IMR-90 (cell line): ENCODE measurements around the gene LIMCH1. TPM values are rescaled to one million over a fixed set of nuclear protein-coding genes. Genes with fewer than 3 reads are reported as not detected.

Experiments
- ATAC-seq: fragments of 200-7000 bp; cut with Tn5 transposase; 2 replicates; pipeline ENCODE4 v1.9.1; 2020; ENCODE audit warnings: low read depth, mild to moderate bottlenecking, moderate library complexity
- BruUV-seq: library from RNA; stranded (reverse); fragments of 400-500 nt; replicated peaks from 2 replicates; lab custom pipeline; 2021; lab: Mats Ljungman, UMichigan
- CTCF ChIA-PET: fragments of 300-600 bp; formaldehyde crosslinking; extraction: SDS; loops from one replicate; lab custom pipeline; 2021; ENCODE audit warnings: antibody characterized with exemption; lab: Yijun Ruan, JAX
- POLR2A ChIA-PET: fragments of 300-600 bp; sonication (Branson Sonifier 250); formaldehyde crosslinking; loops from one replicate; lab custom pipeline; 2022; ENCODE audit warnings: antibody characterized with exemption; ENCODE audit not compliant: unreplicated experiment; lab: Charles Lee
- DNase-seq: peaks from one replicate; pipeline ENCODE4 v3.0.0; 2013
- H2AFZ ChIP-seq: replicated peaks from 2 replicates; pipeline ENCODE3; 2013; ENCODE audit warnings: low read length, mild to moderate bottlenecking; ENCODE audit not compliant: poor library complexity
- H2AK5ac ChIP-seq: 2 replicates; pipeline ENCODE4 v1.6.1; 2013; ENCODE audit warnings: low read depth, low read length, inconsistent platforms
- H2AK9ac ChIP-seq: replicated peaks from 2 replicates; pipeline ENCODE3; 2013; ENCODE audit warnings: mild to moderate bottlenecking, low read depth, low read length, moderate library complexity; ENCODE audit not compliant: poor library complexity
- H2BK120ac ChIP-seq: 2 replicates; pipeline ENCODE4 v1.6.1; 2013; ENCODE audit warnings: low read depth, low read length, inconsistent platforms
- H2BK15ac ChIP-seq: 3 replicates; pipeline ENCODE4 v1.6.1; 2013; ENCODE audit warnings: low read depth, low read length, inconsistent platforms
- H2BK20ac ChIP-seq: 2 replicates; pipeline ENCODE4 v1.6.1; 2013; ENCODE audit warnings: low read depth, mild to moderate bottlenecking, inconsistent platforms, low read length, moderate library complexity
- H2BK5ac ChIP-seq: 2 replicates; pipeline ENCODE4 v1.6.1; 2013; ENCODE audit warnings: mild to moderate bottlenecking, low read depth, low read length, inconsistent platforms; ENCODE audit not compliant: poor library complexity, severe bottlenecking
- H3K14ac ChIP-seq: replicated peaks from 2 replicates; pipeline ENCODE4 v1.6.1; 2013; ENCODE audit warnings: low read depth, low read length, inconsistent platforms
- H3K18ac ChIP-seq: 2 replicates; pipeline ENCODE4 v1.6.1; 2013; ENCODE audit warnings: low read depth, low read length, control low read depth
- H3K23ac ChIP-seq: 2 replicates; pipeline ENCODE4 v1.6.1; 2013; ENCODE audit warnings: low read depth, low read length, inconsistent platforms
- H3K27ac ChIP-seq: 2 replicates; pipeline ENCODE4 v1.5.1; 2013; ENCODE audit warnings: mild to moderate bottlenecking, control low read depth, low read length; ENCODE audit not compliant: insufficient read depth
- H3K27me3 ChIP-seq: 2 replicates; pipeline ENCODE4 v1.6.1; 2013; ENCODE audit warnings: low read length; ENCODE audit not compliant: control insufficient read depth, insufficient read depth
- H3K36me3 ChIP-seq: 2 replicates; pipeline ENCODE4 v1.6.1; 2013; ENCODE audit warnings: low read length, mixed read lengths; ENCODE audit not compliant: control insufficient read depth, insufficient read depth
- H3K4ac ChIP-seq: 2 replicates; pipeline ENCODE4 v1.6.1; 2013; ENCODE audit warnings: low read depth, low read length, inconsistent platforms
- H3K4me1 ChIP-seq: 2 replicates; pipeline ENCODE4 v1.6.1; 2013; ENCODE audit warnings: low read length, mixed read lengths; ENCODE audit not compliant: control insufficient read depth, insufficient read depth
- H3K4me2 ChIP-seq: 2 replicates; pipeline ENCODE4 v1.6.1; 2013; ENCODE audit warnings: low read depth, mild to moderate bottlenecking, control low read depth, low read length, moderate library complexity
- H3K4me3 ChIP-seq: 2 replicates; pipeline ENCODE4 v1.5.1; 2013; ENCODE audit warnings: low read depth, mild to moderate bottlenecking, control low read depth, low read length, moderate library complexity; ENCODE audit not compliant: insufficient read depth
- H3K56ac ChIP-seq: 2 replicates; pipeline ENCODE4 v1.6.1; 2013; ENCODE audit warnings: low read length, inconsistent platforms; ENCODE audit not compliant: insufficient read depth; ENCODE audit errors: extremely low read depth
- H3K79me1 ChIP-seq, 2 experiments: 2 replicates each; pipeline ENCODE4 v1.6.1; 2013; ENCODE audit warnings: low read length in 2 of 2, inconsistent platforms in 1 of 2, low read depth in 1 of 2
- H3K9ac ChIP-seq: 2 replicates; pipeline ENCODE4 v1.6.1; 2013; ENCODE audit warnings: low read depth, low read length, control low read depth
- H3K9me1 ChIP-seq: 2 replicates; pipeline ENCODE4 v1.6.1; 2013; ENCODE audit warnings: low read length, inconsistent platforms; ENCODE audit not compliant: insufficient read depth
- H3K9me3 ChIP-seq: 2 replicates; pipeline ENCODE4 v1.6.1; 2013; ENCODE audit warnings: low read length; ENCODE audit not compliant: control insufficient read depth, insufficient read depth
- H4K20me1 ChIP-seq: 2 replicates; pipeline ENCODE4 v1.6.1; 2013; ENCODE audit warnings: low read length, inconsistent platforms; ENCODE audit not compliant: insufficient read depth
- H4K5ac ChIP-seq: 2 replicates; pipeline ENCODE4 v1.6.1; 2013; ENCODE audit warnings: mild to moderate bottlenecking, low read depth, low read length, control low read depth
- H4K8ac ChIP-seq, 2 experiments: 2 replicates each; pipeline ENCODE4 v1.6.1; 2013; ENCODE audit warnings: low read depth in 2 of 2, low read length in 2 of 2, control low read depth in 1 of 2, inconsistent platforms in 1 of 2
- H4K91ac ChIP-seq: 2 replicates; pipeline ENCODE4 v1.6.1; 2013; ENCODE audit warnings: low read depth, low read length, inconsistent platforms; ENCODE audit not compliant: insufficient read depth
- BHLHE40 ChIP-seq: fragments of 150-350 bp; IDR thresholded peaks from 2 replicates; pipeline ENCODE4 v1.6.1; 2016; ENCODE audit warnings: mild to moderate bottlenecking, low read depth, low read length
- CEBPB ChIP-seq: IDR thresholded peaks from 2 replicates; pipeline ENCODE4 v1.6.1; 2012; ENCODE audit warnings: low read depth, low read length, improper control_type of control experiment
- CHD1 ChIP-seq: IDR thresholded peaks from 2 replicates; pipeline ENCODE4 v1.6.1; 2012; ENCODE audit warnings: low read depth, low read length, improper control_type of control experiment
- FOS ChIP-seq: fragments of 150-350 bp; IDR thresholded peaks from 2 replicates; pipeline ENCODE4 v1.6.1; 2016; ENCODE audit warnings: low read depth, low read length
- MAFK ChIP-seq: IDR thresholded peaks from 2 replicates; pipeline ENCODE4 v1.6.1; 2012; ENCODE audit warnings: low read depth, low read length, improper control_type of control experiment
- MAZ ChIP-seq: IDR thresholded peaks from 2 replicates; pipeline ENCODE4 v1.6.1; 2012; ENCODE audit warnings: low read depth, mild to moderate bottlenecking, low read length, improper control_type of control experiment, moderate library complexity, borderline replicate concordance
- MXI1 ChIP-seq: IDR thresholded peaks from 2 replicates; pipeline ENCODE4 v1.6.1; 2012; ENCODE audit warnings: low read depth, mild to moderate bottlenecking, low read length, moderate library complexity, borderline replicate concordance
- NFE2L2 ChIP-seq: fragments of 150-350 bp; IDR thresholded peaks from 2 replicates; pipeline ENCODE4 v1.6.1; 2016; ENCODE audit warnings: low read depth, mild to moderate bottlenecking, low read length
- POLR2A ChIP-seq: IDR thresholded peaks from 2 replicates; pipeline ENCODE4 v1.6.1; 2012; ENCODE audit warnings: mild to moderate bottlenecking, low read depth, low read length
- RAD21 ChIP-seq: IDR thresholded peaks from 2 replicates; pipeline ENCODE4 v1.6.1; 2012; ENCODE audit warnings: low read length, improper control_type of control experiment
- RFX5 ChIP-seq: IDR thresholded peaks from 2 replicates; pipeline ENCODE4 v1.8.0; 2012; ENCODE audit warnings: low read depth, mild to moderate bottlenecking, low read length, moderate library complexity
- SMC3 ChIP-seq: fragments of 150-350 bp; IDR thresholded peaks from 2 replicates; pipeline ENCODE4 v1.6.1; 2016; ENCODE audit warnings: low read depth, mild to moderate bottlenecking, antibody characterized with exemption, low read length, moderate library complexity
- WGBS, 2 experiments: methylation state at CpG; one replicate each; pipeline versions ENCODE4 v1.1.5 to v1.1.7; 2013; ENCODE audit warnings: missing lambda C conversion rate in 2 of 2; ENCODE audit not compliant: insufficient read length in 1 of 2; ENCODE audit errors: extremely low coverage in 2 of 2; 5-methylcytosine and 5-hydroxymethylcytosine counted together
- dilution Hi-C: fragments of 300-500 bp; cut with HindIII; formaldehyde crosslinking; loops from one replicate; pipeline ENCODE4 v1.14.3; 2018; ENCODE audit warnings: low sequenced_read_pairs; ENCODE audit not compliant: unreplicated experiment
- in situ Hi-C: fragments of 300-500 bp; cut with MboI; formaldehyde crosslinking; loops from 3 replicates; pipeline ENCODE4 v1.14.3; 2019; ENCODE audit warnings: low sequenced_read_pairs, inconsistent platforms, mixed read lengths
- intact Hi-C: fragments of 100-400 bp; cut with micrococcal nuclease; formaldehyde crosslinking; loops from 2 replicates; pipeline ENCODE4 v1.10.0; 2022
- polyA plus RNA-seq, 3 experiments: library from polyadenylated mRNA; depleted of rRNA; stranded (reverse); fragments of >200 nt; gene quantifications; 2 replicates each; pipeline ENCODE4 v1.2.3, GENCODE V29; 2012; ENCODE audit warnings: low replicate concordance in 1 of 3
- total RNA-seq: library from RNA; depleted of rRNA; stranded (reverse); fragments of >200 nt; gene quantifications from 2 replicates; pipeline ENCODE4 v1.2.3, GENCODE V29; 2012
- TF ChIP-seq, protein P1 (sequence below): conservative IDR thresholded peaks from 2 replicates; pipeline ENCODE4 v1.5.1; 2012; ENCODE audit warnings: mild to moderate bottlenecking, low read depth, low read length, improper control_type of control experiment

Gene LIMCH1
- total and polyA plus RNA-seq, 2 of the 4 experiments (the other 2 are of a cell fraction) = 0.89 to 2.9 TPM

DNA sequence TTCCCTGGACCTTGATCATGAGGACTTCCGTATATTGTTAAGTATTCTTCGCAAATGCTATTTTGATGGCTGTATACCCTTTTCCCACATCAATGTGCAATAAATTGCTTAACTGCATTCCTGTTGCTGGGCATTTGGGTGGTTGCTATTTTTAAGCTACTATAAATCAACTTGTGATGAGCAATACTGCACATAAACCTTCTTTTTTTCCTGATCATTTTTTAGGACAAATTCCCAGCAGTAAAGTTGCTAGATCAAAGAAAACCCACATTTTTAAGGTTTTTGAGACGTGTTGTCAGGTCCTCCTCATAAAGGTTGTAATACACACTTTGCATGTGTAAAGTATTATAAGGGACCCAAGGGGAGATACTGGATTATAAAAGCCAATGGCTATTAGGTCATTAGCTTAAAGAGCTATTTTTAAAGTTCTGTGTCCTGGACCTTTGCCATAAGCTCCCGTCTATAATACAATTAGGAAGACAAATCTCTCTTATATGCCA lies 35.6 kb downstream of the LIMCH1 start:
- ATAC-seq (no peak), DNase-seq (no peak)
- Histone ChIP-seq H3K14ac (no peak overlapping the region), H2AK5ac (no peak overlapping the region), H3K9ac (no peak overlapping the region), H3K9me3 (no peaks in the 10 kb centered on the region), H4K8ac (no peak overlapping the region), H4K5ac (no peak overlapping the region), H4K91ac (no peak overlapping the region), H3K36me3 (no peaks in the 10 kb centered on the region), H3K27ac (no peak overlapping the region), H2BK20ac (no peak overlapping the region), H3K9me1 (no peaks in the 10 kb centered on the region), H3K4me3 (no peak overlapping the region), H2AK9ac (no peak overlapping the region), H3K23ac (no peak overlapping the region), H3K4ac (no peak overlapping the region), H3K56ac (no peak overlapping the region), H4K20me1 (no peaks in the 10 kb centered on the region), H3K27me3 (no peaks in the 10 kb centered on the region; the same call in 1 of the 2 replicates), H2BK5ac (no peak overlapping the region), H3K4me1 (no peaks in the 10 kb centered on the region), H3K79me1 (no peaks in the 10 kb centered on the region), H2BK15ac (no peak overlapping the region), H2AFZ (no peak overlapping the region), H3K18ac (no peak overlapping the region), H2BK120ac (no peak overlapping the region), H3K4me2 (no peak overlapping the region)
- intact Hi-C loops (no loop called here), in situ Hi-C loops (no loop called here), dilution Hi-C loops (no loop called here)
- WGBS, 2 experiments = no CpG with 5 or more reads among the region's 4 CpGs
- BruUV-seq = no TSS peak
- TF ChIP-seq RFX5 (no peak), FOS (no peak), CHD1 (no peak), RAD21 (no peak), CEBPB (no peak), SMC3 (no peak), NFE2L2 (no peak), POLR2A (no peak), MAZ (no peak), MXI1 (no peak), MAFK (no peak), BHLHE40 (no peak)
- TF ChIP-seq, protein P1, sequence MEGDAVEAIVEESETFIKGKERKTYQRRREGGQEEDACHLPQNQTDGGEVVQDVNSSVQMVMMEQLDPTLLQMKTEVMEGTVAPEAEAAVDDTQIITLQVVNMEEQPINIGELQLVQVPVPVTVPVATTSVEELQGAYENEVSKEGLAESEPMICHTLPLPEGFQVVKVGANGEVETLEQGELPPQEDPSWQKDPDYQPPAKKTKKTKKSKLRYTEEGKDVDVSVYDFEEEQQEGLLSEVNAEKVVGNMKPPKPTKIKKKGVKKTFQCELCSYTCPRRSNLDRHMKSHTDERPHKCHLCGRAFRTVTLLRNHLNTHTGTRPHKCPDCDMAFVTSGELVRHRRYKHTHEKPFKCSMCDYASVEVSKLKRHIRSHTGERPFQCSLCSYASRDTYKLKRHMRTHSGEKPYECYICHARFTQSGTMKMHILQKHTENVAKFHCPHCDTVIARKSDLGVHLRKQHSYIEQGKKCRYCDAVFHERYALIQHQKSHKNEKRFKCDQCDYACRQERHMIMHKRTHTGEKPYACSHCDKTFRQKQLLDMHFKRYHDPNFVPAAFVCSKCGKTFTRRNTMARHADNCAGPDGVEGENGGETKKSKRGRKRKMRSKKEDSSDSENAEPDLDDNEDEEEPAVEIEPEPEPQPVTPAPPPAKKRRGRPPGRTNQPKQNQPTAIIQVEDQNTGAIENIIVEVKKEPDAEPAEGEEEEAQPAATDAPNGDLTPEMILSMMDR = no peak
- ChIA-PET POLR2A (no interaction called here), CTCF (no interaction called here)
